KMS-11 (cell line): Measurements from ENCODE around the gene ARHGAP28.

ENCODE experiments used
- H2AFZ ChIP-seq: fragments of 200-600 bp; sonication (generic); 2 replicates; pipeline ENCODE4 v1.6.1; 2016; ENCODE audit warnings: antibody characterized with exemption, mixed run types, low read depth
- H3K27ac ChIP-seq: fragments of 200-600 bp; sonication (generic); 2 replicates; pipeline ENCODE4 v1.6.1; 2016; ENCODE audit warnings: mild to moderate bottlenecking, mixed run types
- H3K27me3 ChIP-seq: fragments of 200-600 bp; sonication (generic); 2 replicates; pipeline ENCODE4 v1.6.1; 2017; ENCODE audit warnings: mild to moderate bottlenecking, low read depth, mixed run types, moderate library complexity; ENCODE audit not compliant: insufficient read depth
- H3K36me3 ChIP-seq: fragments of 200-600 bp; sonication (generic); 2 replicates; pipeline ENCODE4 v1.6.1; 2017; ENCODE audit warnings: mild to moderate bottlenecking, mixed run types; ENCODE audit not compliant: insufficient read depth
- H3K4me1 ChIP-seq: fragments of 200-600 bp; sonication (generic); 2 replicates; pipeline ENCODE4 v1.6.1; 2016; ENCODE audit warnings: mild to moderate bottlenecking, low read depth, mixed run types; ENCODE audit not compliant: poor library complexity, severe bottlenecking
- H3K4me2 ChIP-seq: fragments of 200-600 bp; sonication (generic); 2 replicates; pipeline ENCODE4 v1.7.0; 2016; ENCODE audit warnings: mild to moderate bottlenecking, mixed run types
- H3K4me3 ChIP-seq: fragments of 200-600 bp; sonication (generic); IDR thresholded peaks from 2 replicates; pipeline ENCODE4 v1.6.1; 2017; ENCODE audit warnings: low read depth, low read length, mixed read lengths; ENCODE audit not compliant: insufficient read depth
- H3K79me2 ChIP-seq: fragments of 200-600 bp; sonication (generic); 2 replicates; pipeline ENCODE4 v1.6.1; 2016; ENCODE audit warnings: low read depth, mixed run types; ENCODE audit not compliant: insufficient read depth
- H3K9ac ChIP-seq: fragments of 200-600 bp; sonication (generic); 2 replicates; pipeline ENCODE4 v1.6.1; 2016; ENCODE audit warnings: mild to moderate bottlenecking, mixed run types
- H4K20me1 ChIP-seq: fragments of 200-600 bp; sonication (generic); 2 replicates; pipeline ENCODE4 v1.6.1; 2016; ENCODE audit warnings: mild to moderate bottlenecking, mixed run types; ENCODE audit not compliant: insufficient read depth
- TF ChIP-seq, protein P1 (sequence below): fragments of 200-600 bp; sonication (generic); conservative IDR thresholded peaks from 2 replicates; pipeline ENCODE4 v1.6.1; 2017; ENCODE audit warnings: low read depth, mild to moderate bottlenecking, antibody characterized with exemption, low read length, moderate library complexity, mixed read lengths

ARHGAP28 gene

DNA sequence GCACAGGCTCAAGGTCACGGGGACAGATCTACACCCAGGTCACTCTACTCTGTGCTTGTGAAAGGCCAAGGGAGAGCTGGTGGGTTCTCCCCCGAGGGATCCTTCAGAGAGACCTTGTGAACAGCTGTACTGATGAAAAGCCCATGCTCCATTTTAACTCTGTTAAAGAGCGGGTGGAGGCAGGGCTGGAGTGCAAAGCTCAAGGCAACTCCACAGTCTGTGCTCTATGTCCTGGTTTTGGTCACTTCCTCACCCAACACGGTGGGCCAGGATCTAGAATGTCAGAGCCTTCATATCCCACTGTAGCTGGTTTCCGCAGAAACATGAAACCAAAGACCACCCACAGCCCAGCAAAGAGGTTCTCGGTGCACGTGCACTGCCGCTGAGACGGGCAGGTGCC lies 210.9 kb downstream of the ARHGAP28 start:
- Histone ChIP-seq H3K4me2 (no peak overlapping the region), H3K36me3 (no peaks in the 10 kb centered on the region), H4K20me1 (no peaks in the 10 kb centered on the region), H2AFZ (no peak overlapping the region), H3K4me1 (no peaks in the 10 kb centered on the region), H3K27ac (no peak overlapping the region), H3K79me2 (no peaks in the 10 kb centered on the region), H3K4me3 (no peak overlapping the region), H3K27me3 (no peaks in the 10 kb centered on the region), H3K9ac (no peak overlapping the region)
- TF ChIP-seq, protein P1, sequence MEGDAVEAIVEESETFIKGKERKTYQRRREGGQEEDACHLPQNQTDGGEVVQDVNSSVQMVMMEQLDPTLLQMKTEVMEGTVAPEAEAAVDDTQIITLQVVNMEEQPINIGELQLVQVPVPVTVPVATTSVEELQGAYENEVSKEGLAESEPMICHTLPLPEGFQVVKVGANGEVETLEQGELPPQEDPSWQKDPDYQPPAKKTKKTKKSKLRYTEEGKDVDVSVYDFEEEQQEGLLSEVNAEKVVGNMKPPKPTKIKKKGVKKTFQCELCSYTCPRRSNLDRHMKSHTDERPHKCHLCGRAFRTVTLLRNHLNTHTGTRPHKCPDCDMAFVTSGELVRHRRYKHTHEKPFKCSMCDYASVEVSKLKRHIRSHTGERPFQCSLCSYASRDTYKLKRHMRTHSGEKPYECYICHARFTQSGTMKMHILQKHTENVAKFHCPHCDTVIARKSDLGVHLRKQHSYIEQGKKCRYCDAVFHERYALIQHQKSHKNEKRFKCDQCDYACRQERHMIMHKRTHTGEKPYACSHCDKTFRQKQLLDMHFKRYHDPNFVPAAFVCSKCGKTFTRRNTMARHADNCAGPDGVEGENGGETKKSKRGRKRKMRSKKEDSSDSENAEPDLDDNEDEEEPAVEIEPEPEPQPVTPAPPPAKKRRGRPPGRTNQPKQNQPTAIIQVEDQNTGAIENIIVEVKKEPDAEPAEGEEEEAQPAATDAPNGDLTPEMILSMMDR = no peak

DNA sequence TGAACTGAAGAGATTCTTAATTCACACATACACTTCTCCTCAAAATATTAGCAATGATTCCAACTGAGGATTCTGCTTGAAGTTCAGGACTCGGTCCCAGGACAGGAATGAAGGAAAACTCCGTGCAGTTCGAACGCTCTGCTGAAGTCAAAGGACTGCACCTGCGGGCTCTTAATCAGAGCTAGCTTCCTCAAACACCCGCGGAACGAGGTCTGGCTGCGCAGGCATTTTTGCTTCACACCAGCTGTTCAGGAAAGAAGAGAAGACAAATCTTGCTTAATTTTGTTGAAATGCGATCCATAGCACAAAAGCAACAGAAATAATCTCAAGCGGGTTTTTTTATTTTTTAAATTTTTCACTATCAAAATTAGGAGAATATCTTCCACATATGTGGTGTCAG lies 212.5 kb downstream of the ARHGAP28 start:
- Histone ChIP-seq H2AFZ (no peak overlapping the region), H3K36me3 (no peaks in the 10 kb centered on the region)

DNA sequence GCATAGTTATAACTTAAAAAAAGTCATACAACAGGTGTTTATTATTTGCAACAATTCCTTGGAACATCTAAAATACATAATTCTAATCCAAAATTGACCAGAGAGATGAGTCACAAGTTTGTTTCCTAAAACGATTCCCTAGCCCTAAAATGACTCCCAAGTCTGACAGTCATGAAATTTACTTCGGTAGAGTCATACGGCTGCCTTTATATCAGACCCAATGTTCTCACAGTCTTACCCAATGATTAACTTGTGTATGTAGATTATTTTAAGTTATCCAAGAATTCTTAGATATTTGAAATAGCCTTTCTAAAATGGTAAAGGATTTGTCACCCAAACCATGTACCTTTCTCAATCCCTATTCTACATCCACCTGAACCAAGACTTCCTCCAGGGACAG lies 213.2 kb downstream of the ARHGAP28 start:
- Histone ChIP-seq H3K27ac (no peak overlapping the region), H3K4me2 (no peak overlapping the region), H4K20me1 (no peaks in the 10 kb centered on the region), H3K27me3 (no peaks in the 10 kb centered on the region), H3K36me3 (no peaks in the 10 kb centered on the region), H2AFZ (no peak overlapping the region), H3K4me1 (no peaks in the 10 kb centered on the region), H3K79me2 (no peaks in the 10 kb centered on the region), H3K9ac (no peak overlapping the region), H3K4me3 (no peak overlapping the region)
- TF ChIP-seq, protein P1 = no peak

More for the DNA sequence above, 212.5 kb downstream of the ARHGAP28 start:
- H3K79me2 ChIP-seq = no peaks in the 10 kb centered on the region
- no peak overlapping the region for H3K27ac ChIP-seq
- no peak overlapping the region for H3K9ac ChIP-seq
- TF ChIP-seq, protein P1 = no peak
- no peaks in the 10 kb centered on the region for H4K20me1 ChIP-seq
- no peak overlapping the region for H3K4me3 ChIP-seq
- H3K27me3 ChIP-seq = no peaks in the 10 kb centered on the region
- no peaks in the 10 kb centered on the region for H3K4me1 ChIP-seq
- H3K4me2 ChIP-seq = no peak overlapping the region

DNA sequence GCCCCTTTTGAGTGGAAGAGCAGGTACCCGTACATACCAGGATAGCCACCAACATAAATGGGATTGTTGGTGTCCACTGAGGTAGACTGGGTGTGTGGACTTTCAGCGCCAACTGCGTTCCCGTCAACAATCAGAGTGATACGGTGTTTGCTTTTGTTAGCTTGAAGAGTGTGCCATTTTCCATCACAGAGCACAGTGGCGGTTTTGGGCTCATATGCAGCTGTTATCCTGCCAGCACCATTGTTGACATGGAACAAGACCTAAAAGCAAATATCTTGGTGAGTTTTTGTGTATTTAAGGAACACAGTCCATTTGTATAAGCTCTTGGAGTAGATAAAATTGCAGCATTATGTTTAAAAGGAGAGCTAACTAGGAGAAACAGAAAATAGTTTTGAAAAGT lies 213.6 kb downstream of the ARHGAP28 start:
- H3K27me3 ChIP-seq = no peaks in the 10 kb centered on the region
- H4K20me1 ChIP-seq = no peaks in the 10 kb centered on the region
- no peaks in the 10 kb centered on the region for H3K79me2 ChIP-seq
- no peaks in the 10 kb centered on the region for H3K4me1 ChIP-seq
- TF ChIP-seq, protein P1 = no peak
- H3K9ac ChIP-seq = no peak overlapping the region
- no peaks in the 10 kb centered on the region for H3K36me3 ChIP-seq
- no peak overlapping the region for H3K4me2 ChIP-seq
- H3K4me3 ChIP-seq = no peak overlapping the region
- no peak overlapping the region for H3K27ac ChIP-seq
- no peak overlapping the region for H2AFZ ChIP-seq
